B cell (primary cell): Measurements from ENCODE around the gene NR4A2. TPM values are rescaled to one million over a fixed set of nuclear protein-coding genes. Genes with fewer than 3 reads are reported as not detected.
A peak's percentile ranks its signal among the peaks of the same experiment; 100 is the strongest.

ENCODE experiments used
- ATAC-seq: fragments of 200-7000 bp; cut with Tn5 transposase; one replicate; pipeline ENCODE4 v1.10.0; 2021; ENCODE audit warnings: low read depth, mild to moderate bottlenecking, moderate number of reproducible peaks, moderate library complexity
- CTCF ChIA-PET: fragments of 350-600 bp; sonication (Branson Sonifier 250); formaldehyde crosslinking; loops from one replicate; lab custom pipeline; 2021; ENCODE audit warnings: antibody characterized with exemption, inconsistent platforms; lab: Charles Lee
- POLR2A ChIA-PET: fragments of 350-600 bp; sonication (Branson Sonifier 250); formaldehyde crosslinking; loops from one replicate; lab custom pipeline; 2021; ENCODE audit warnings: antibody characterized with exemption; lab: Charles Lee
- DNase-seq: peaks from one replicate; pipeline ENCODE4 v3.0.0; 2013
- H2AFZ ChIP-seq: 2 replicates; pipeline ENCODE4 v1.6.1; 2012; ENCODE audit warnings: mild to moderate bottlenecking, low read depth, low read length; ENCODE audit not compliant: insufficient read depth, poor library complexity, severe bottlenecking
- H3K27ac ChIP-seq, 2 donors: 1 replicate in 1 of 2; 2 replicates in 1 of 2; pipeline ENCODE4 v1.5.1; 2012 to 2013; ENCODE audit warnings: low read length in 2 of 2, mild to moderate bottlenecking in 2 of 2, moderate library complexity in 1 of 2
- H3K27me3 ChIP-seq, 4 experiments: fragments of 200-600 bp in 1 of 4; sonication (generic) in 1 of 4; replicated peaks in 1 of 4; 1 replicate in 2 of 4; 2 replicates in 2 of 4; pipeline versions ENCODE4 v1.6.1 to v1.7.0; 2013 to 2016; ENCODE audit warnings: low read length in 3 of 4, mild to moderate bottlenecking in 2 of 4, mixed read lengths in 1 of 4, moderate library complexity in 1 of 4; ENCODE audit not compliant: insufficient read depth in 4 of 4, control insufficient read depth in 3 of 4; ENCODE audit errors: control extremely low read depth in 1 of 4
- H3K36me3 ChIP-seq, 2 experiments: replicated peaks in 1 of 2; 1 replicate in 1 of 2; 2 replicates in 1 of 2; pipeline versions ENCODE4 v1.6.1 to v1.7.1; 2013; ENCODE audit warnings: low read length in 1 of 2; ENCODE audit not compliant: insufficient read depth in 2 of 2, control insufficient read depth in 1 of 2; ENCODE audit errors: control extremely low read depth in 1 of 2, extremely low read depth in 1 of 2
- H3K4me1 ChIP-seq, 2 donors: fragments of 200-600 bp in 1 of 2; sonication (generic) in 1 of 2; 1 replicate in 1 of 2; 2 replicates in 1 of 2; pipeline versions ENCODE4 v1.5.1 to v1.6.1; 2013 to 2017; ENCODE audit warnings: low read length in 2 of 2; ENCODE audit not compliant: control insufficient read depth in 2 of 2, insufficient read depth in 2 of 2
- H3K4me2 ChIP-seq: replicated peaks from 2 replicates; pipeline ENCODE3; 2012; ENCODE audit warnings: mild to moderate bottlenecking, low read depth, low read length; ENCODE audit not compliant: poor library complexity, severe bottlenecking
- H3K4me3 ChIP-seq, 5 experiments: fragments of 200-600 bp in 1 of 5; sonication (generic) in 1 of 5; 1 replicate in 3 of 5; 2 replicates in 2 of 5; pipeline versions ENCODE4 v1.5.1 to v1.7.0; 2011 to 2016; ENCODE audit warnings: low read length in 4 of 5, mild to moderate bottlenecking in 4 of 5, low read depth in 2 of 5, control low read depth in 1 of 5, moderate library complexity in 1 of 5; ENCODE audit not compliant: insufficient read depth in 1 of 5; ENCODE audit errors: control extremely low read depth in 1 of 5, extremely low read depth in 1 of 5
- H3K79me2 ChIP-seq: fragments of 200-600 bp; sonication (generic); one replicate; pipeline ENCODE4 v1.6.0; 2016; ENCODE audit warnings: low read length; ENCODE audit not compliant: control insufficient read depth, insufficient read depth
- H3K9ac ChIP-seq: fragments of 200-600 bp; sonication (generic); 2 replicates; pipeline ENCODE4 v1.6.1; 2017; ENCODE audit warnings: mild to moderate bottlenecking, low read length, moderate library complexity
- H3K9me3 ChIP-seq, 3 donors: one replicate each; pipeline versions ENCODE4 v1.6.1 to v1.7.1; 2013; ENCODE audit warnings: low read length in 2 of 3; ENCODE audit not compliant: control insufficient read depth in 2 of 3, insufficient read depth in 1 of 3; ENCODE audit errors: control extremely low read depth in 1 of 3
- H4K20me1 ChIP-seq: 2 replicates; pipeline ENCODE4 v1.6.0; 2012; ENCODE audit warnings: mild to moderate bottlenecking, low read length; ENCODE audit not compliant: insufficient read depth, control insufficient read depth, poor library complexity, severe bottlenecking
- H3K27ac Mint-ChIP-seq: one replicate; pipeline ENCODE4 v1.8.0; 2021; ENCODE audit warnings: mixed read lengths
- H3K27me3 Mint-ChIP-seq: one replicate; pipeline ENCODE4 v1.8.0; 2021; ENCODE audit warnings: mixed read lengths
- H3K4me1 Mint-ChIP-seq: one replicate; pipeline ENCODE4 v1.8.0; 2021; ENCODE audit warnings: mixed read lengths
- H3K4me3 Mint-ChIP-seq: one replicate; pipeline ENCODE4 v1.8.0; 2021; ENCODE audit warnings: mixed read lengths
- H3K9me3 Mint-ChIP-seq: one replicate; pipeline ENCODE4 v1.8.0; 2022; ENCODE audit warnings: mixed read lengths; ENCODE audit not compliant: insufficient read depth
- CTCF ChIP-seq: fragments of 200-600 bp; IDR thresholded peaks from one replicate; pipeline ENCODE4 v1.8.0; 2022; ENCODE audit warnings: antibody characterized with exemption, mild to moderate bottlenecking
- EZH2 ChIP-seq: IDR thresholded peaks from 2 replicates; pipeline ENCODE4 v1.6.1; 2012; ENCODE audit warnings: borderline replicate concordance, low read depth, mild to moderate bottlenecking, moderate library complexity, low read length; ENCODE audit not compliant: insufficient read depth, poor library complexity, severe bottlenecking
- WGBS: methylation state at CpG from one replicate; pipeline ENCODE4 v1.1.5; 2013; ENCODE audit warnings: missing lambda C conversion rate; ENCODE audit not compliant: insufficient coverage; 5-methylcytosine and 5-hydroxymethylcytosine counted together
- intact Hi-C: fragments of 100-400 bp; cut with micrococcal nuclease; formaldehyde crosslinking; loops from one replicate; pipeline ENCODE4 v1.10.0; 2022
- polyA plus RNA-seq: library from polyadenylated mRNA; depleted of rRNA; stranded (reverse); fragments of >200 nt; gene quantifications from 2 replicates; pipeline ENCODE4 v1.2.3, GENCODE V29; 2012
- total RNA-seq, 2 donors: library from RNA; stranded (reverse); fragments of 120-200 nt in 1 of 2; gene quantifications; 1 replicate in 1 of 2; 2 replicates in 1 of 2; pipeline versions ENCODE4 v1.2.3 to v1.2.4, GENCODE V29; 2013 to 2022

NR4A2 gene
- total and polyA plus RNA-seq, 2 donors (not counting 1 experiment from before 2014, with no cell fraction given), result 30.6 to 177 TPM

- Mint-ChIP-seq H3K27ac (peak overlapping the region; percentile 99), H3K4me3 (peak overlapping the region; percentile 95), H3K9me3 (peaks cover 3% of the 10 kb centered on the region), H3K27me3 (peaks cover 25% of the 10 kb centered on the region), H3K4me1 (peaks cover 49% of the 10 kb centered on the region)
- Histone ChIP-seq H3K36me3 (no peaks in the 10 kb centered on the region), H3K79me2 (peaks cover 4% of the 10 kb centered on the region), H3K27ac (peak overlapping the region; percentile 98 to 99), H3K27me3 (peaks cover 2 to 38% (median 31%) of the 10 kb centered on the region in 4 experiments), H3K9me3 (peaks cover 0 to 15% (median 5%) of the 10 kb centered on the region in 3 donors), H3K4me3 (peak overlapping the region; percentile 90 to 99 (median 93)), H2AFZ (no peak overlapping the region), H4K20me1 (peaks cover 30% of the 10 kb centered on the region), H3K4me2 (peak overlapping the region; percentile 99), H3K9ac (peak overlapping the region; percentile 93), H3K4me1 (peaks cover 36 to 45% of the 10 kb centered on the region in 2 donors)
- no peak for TF ChIP-seq CTCF
- ChIA-PET POLR2A (interaction anchor here (0.6 to 3.9 kb wide), 6 partner anchors 9 to 259 kb away, joined by 3 to 20 read pairs (median 6); no protein-coding TSS in a partner anchor), CTCF (interaction anchor here (1.4 to 4.9 kb wide), 8 partner anchors 8 to 255 kb away, joined by 3 to 64 read pairs (median 12); partner anchors contain the start of gene GPD2)
- ATAC-seq (peak; percentile 6), DNase-seq (peak; percentile 80)
- intact Hi-C loops, result loop anchor here (5.0 kb wide), 1 partner anchor 1134 kb away; no protein-coding TSS in a partner anchor
- WGBS, result 0% methylated on average over 25 of the region's 28 CpGs
These were observed 891 bp upstream of the NR4A2 start for GRCh38 chr2:156333274-156333950.

GRCh38 chr2:156332284-156332533, 312 bp downstream of the NR4A2 start:
- Histone ChIP-seq H3K9me3 (peaks cover 0 to 25% (median 5%) of the 10 kb centered on the region in 3 donors), H3K4me2 (peak overlapping the region; percentile 99), H3K9ac (peak overlapping the region; percentile 93), H3K36me3 (no peaks in the 10 kb centered on the region), H3K27ac (peak overlapping the region; percentile 98 to 99), H3K4me3 (peak overlapping the region; percentile 87 to 99 (median 93)), H3K79me2 (peaks cover 4% of the 10 kb centered on the region), H3K27me3 (peaks cover 2 to 50% (median 40%) of the 10 kb centered on the region in 4 experiments), H4K20me1 (peaks cover 30% of the 10 kb centered on the region), H2AFZ (no peak overlapping the region), H3K4me1 (peaks cover 47 to 53% of the 10 kb centered on the region in 2 donors)
- DNase-seq (peak; percentile 76), ATAC-seq (no peak)
- TF ChIP-seq CTCF (no peak), EZH2 (no peak)
- 0% methylated on average over 7 of the region's 12 CpGs for WGBS
- intact Hi-C loops, result loop anchor here (1.0 to 5.0 kb wide), 3 partner anchors 9 to 1135 kb away; no protein-coding TSS in a partner anchor
- peak overlapping the region; percentile 99 for H3K27ac Mint-ChIP-seq
- ChIA-PET CTCF (interaction anchor here (0.5 to 4.9 kb wide), 4 partner anchors 9 to 136 kb away, joined by 3 to 29 read pairs (median 16); no protein-coding TSS in a partner anchor), POLR2A (interaction anchor here (2.3 to 3.9 kb wide), 2 partner anchors 11 to 68 kb away, joined by 15 to 20 read pairs; no protein-coding TSS in a partner anchor)
- H3K4me1 Mint-ChIP-seq, result peaks cover 55% of the 10 kb centered on the region
- H3K9me3 Mint-ChIP-seq, result peaks cover 3% of the 10 kb centered on the region
- H3K4me3 Mint-ChIP-seq, result peak overlapping the region; percentile 95
- H3K27me3 Mint-ChIP-seq, result peaks cover 35% of the 10 kb centered on the region
